ENCODE data around the gene HYLS1. TPM values are rescaled to one million over a fixed set of nuclear protein-coding genes. Genes with fewer than 3 reads are reported as not detected.

HYLS1 gene
- total RNA-seq, 1 donor from 2014 or later = 7.9 TPM

DNA sequence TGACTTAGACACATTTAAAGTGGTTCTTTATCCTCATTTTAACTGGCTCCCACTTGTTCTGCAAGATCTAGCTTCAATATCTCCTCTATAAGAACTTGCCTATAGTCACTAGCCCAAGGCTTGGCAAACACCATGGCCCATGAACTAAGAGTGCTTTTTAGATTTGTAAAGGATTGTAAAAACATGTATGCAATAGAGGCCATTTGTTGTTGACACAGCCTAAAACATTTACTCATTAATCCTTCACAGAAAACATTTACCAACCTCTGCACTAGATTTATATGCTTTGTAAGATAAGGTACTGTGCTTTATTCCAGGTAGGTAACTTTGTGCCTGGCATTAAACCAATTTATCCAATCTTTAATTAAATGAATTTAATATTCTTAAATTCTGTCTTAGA, 5.5 kb downstream of the HYLS1 start:
- Mint-ChIP-seq H3K27ac (no peak overlapping the region), H3K4me3 (ENCODE audit: low read depth) (no peak overlapping the region), H3K36me3 (ENCODE audit: insufficient read depth) (peaks cover 1% of the 10 kb centered on the region), H3K9me3 (ENCODE audit: low read depth) (no peaks in the 10 kb centered on the region), H3K4me1 (ENCODE audit: low read depth) (peaks cover 7% of the 10 kb centered on the region), H3K27me3 (no peaks in the 10 kb centered on the region)
- TF ChIP-seq, protein P1, sequence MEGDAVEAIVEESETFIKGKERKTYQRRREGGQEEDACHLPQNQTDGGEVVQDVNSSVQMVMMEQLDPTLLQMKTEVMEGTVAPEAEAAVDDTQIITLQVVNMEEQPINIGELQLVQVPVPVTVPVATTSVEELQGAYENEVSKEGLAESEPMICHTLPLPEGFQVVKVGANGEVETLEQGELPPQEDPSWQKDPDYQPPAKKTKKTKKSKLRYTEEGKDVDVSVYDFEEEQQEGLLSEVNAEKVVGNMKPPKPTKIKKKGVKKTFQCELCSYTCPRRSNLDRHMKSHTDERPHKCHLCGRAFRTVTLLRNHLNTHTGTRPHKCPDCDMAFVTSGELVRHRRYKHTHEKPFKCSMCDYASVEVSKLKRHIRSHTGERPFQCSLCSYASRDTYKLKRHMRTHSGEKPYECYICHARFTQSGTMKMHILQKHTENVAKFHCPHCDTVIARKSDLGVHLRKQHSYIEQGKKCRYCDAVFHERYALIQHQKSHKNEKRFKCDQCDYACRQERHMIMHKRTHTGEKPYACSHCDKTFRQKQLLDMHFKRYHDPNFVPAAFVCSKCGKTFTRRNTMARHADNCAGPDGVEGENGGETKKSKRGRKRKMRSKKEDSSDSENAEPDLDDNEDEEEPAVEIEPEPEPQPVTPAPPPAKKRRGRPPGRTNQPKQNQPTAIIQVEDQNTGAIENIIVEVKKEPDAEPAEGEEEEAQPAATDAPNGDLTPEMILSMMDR (IDR thresholded peaks at IDR 0.05; ENCODE audit: unreplicated experiment) = no peak
- DNase-seq (ENCODE audit: low spot score, unreplicated experiment) = no peak

GRCh38 chr11:125901872-125902271, 14.4 kb downstream of the HYLS1 start:
- no peak overlapping the region for H3K27ac Mint-ChIP-seq
- TF ChIP-seq, protein P1 (IDR thresholded peaks at IDR 0.05; ENCODE audit: unreplicated experiment) = no peak
- DNase-seq (ENCODE audit: low spot score, unreplicated experiment) = no peak
- no peaks in the 10 kb centered on the region for H3K9me3 Mint-ChIP-seq (ENCODE audit: low read depth)
- peaks cover 13% of the 10 kb centered on the region for H3K4me1 Mint-ChIP-seq (ENCODE audit: low read depth)
- H3K36me3 Mint-ChIP-seq (ENCODE audit: insufficient read depth) = peaks cover 10% of the 10 kb centered on the region
- peak overlapping the region; percentile 71 for H3K4me3 Mint-ChIP-seq (ENCODE audit: low read depth)
- peaks cover 20% of the 10 kb centered on the region for H3K27me3 Mint-ChIP-seq

GRCh38 chr11:125902277-125902926, 14.9 kb downstream of the HYLS1 start:
- no peak for DNase-seq (ENCODE audit: low spot score, unreplicated experiment)
- H3K4me3 Mint-ChIP-seq (ENCODE audit: low read depth) = peak overlapping the region; percentile 98
- TF ChIP-seq, protein P1 (IDR thresholded peaks at IDR 0.05; ENCODE audit: unreplicated experiment) = no peak
- H3K27me3 Mint-ChIP-seq = peaks cover 21% of the 10 kb centered on the region
- H3K36me3 Mint-ChIP-seq (ENCODE audit: insufficient read depth) = peaks cover 10% of the 10 kb centered on the region
- peak overlapping the region; percentile 94 for H3K27ac Mint-ChIP-seq
- peaks cover 13% of the 10 kb centered on the region for H3K4me1 Mint-ChIP-seq (ENCODE audit: low read depth)
- H3K9me3 Mint-ChIP-seq (ENCODE audit: low read depth) = no peaks in the 10 kb centered on the region

DNA sequence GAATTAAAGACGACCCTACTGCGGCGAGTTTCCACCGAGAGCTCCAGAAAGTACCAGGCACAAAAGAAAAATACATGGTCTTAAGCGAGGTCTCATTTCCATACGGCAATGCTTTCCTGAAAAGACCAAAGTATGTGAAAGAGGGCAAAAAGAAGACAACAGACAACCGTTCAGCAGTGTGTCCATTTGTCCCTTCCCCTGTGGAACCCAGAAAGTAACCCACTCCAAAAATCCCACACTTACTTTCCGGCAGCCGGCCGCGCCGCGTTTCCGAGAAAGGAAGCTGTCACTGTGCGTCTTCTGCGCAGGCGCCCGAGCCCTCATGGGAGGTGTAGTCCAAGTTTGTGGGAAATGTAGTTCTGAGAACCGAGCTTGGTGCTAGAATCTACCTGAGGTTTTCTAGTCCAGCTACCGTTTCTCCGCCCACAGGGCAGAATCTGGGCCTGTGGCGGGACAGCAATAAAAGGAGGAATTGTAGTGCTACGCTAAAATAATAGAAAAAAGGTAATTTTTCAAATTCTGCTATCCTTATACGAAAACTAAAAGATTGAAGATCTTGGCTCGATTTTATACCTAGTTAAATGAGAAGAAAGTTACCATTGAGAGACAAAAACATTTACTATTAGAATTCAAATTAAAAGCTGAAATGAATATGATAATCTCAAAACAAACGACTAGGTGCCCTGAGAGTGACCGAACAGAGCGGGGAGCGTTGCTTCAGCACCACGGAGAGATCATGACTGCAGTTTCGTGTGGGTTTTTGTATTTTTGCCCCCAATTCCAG, 15.7 kb downstream of the HYLS1 start, which contains the start of gene PUS3:
TSS of gene PUS3 (minus strand) at position 280 of the 784 bp plus-strand sequence. CDS start 6,922 bp downstream, outside the sequence.
- TF ChIP-seq, protein P1 (IDR thresholded peaks at IDR 0.05; ENCODE audit: unreplicated experiment) = no peak
- peak within 1 kb of the TSS; percentile 98 for H3K4me3 Mint-ChIP-seq (ENCODE audit: low read depth)
- H3K4me1 Mint-ChIP-seq (ENCODE audit: low read depth) = peaks cover 13% of the 10 kb centered on the region
- H3K36me3 Mint-ChIP-seq (ENCODE audit: insufficient read depth) = peaks cover 10% of the 10 kb centered on the region
- H3K9me3 Mint-ChIP-seq (ENCODE audit: low read depth) = no peaks in the 10 kb centered on the region
- peaks cover 24% of the 10 kb centered on the region for H3K27me3 Mint-ChIP-seq
- DNase-seq (ENCODE audit: low spot score, unreplicated experiment) = peak; percentile 63
- peak within 1 kb of the TSS; percentile 94 for H3K27ac Mint-ChIP-seq
